Fibroblast of lung (primary cell): ENCODE data around the gene DEPDC5. TPM values are rescaled to one million over a fixed set of nuclear protein-coding genes. Genes with fewer than 3 reads are reported as not detected.

ENCODE experiments used
- DNase-seq, 2 donors: peaks; one replicate each; pipeline versions ENCODE4 v3.0.0 to v3.0.0-alpha.2; 2010; ENCODE audit warnings: low read depth in 2 of 2
- H2AFZ ChIP-seq: 2 replicates; pipeline ENCODE4 v1.5.1; 2012; ENCODE audit warnings: low read length, control low read depth, inconsistent platforms
- H3K27ac ChIP-seq: 2 replicates; pipeline ENCODE4 v1.5.1; 2011; ENCODE audit warnings: low read length, control low read depth; ENCODE audit not compliant: insufficient read depth
- H3K27me3 ChIP-seq: 2 replicates; pipeline ENCODE4 v1.5.1; 2011; ENCODE audit warnings: mild to moderate bottlenecking, low read length; ENCODE audit not compliant: control insufficient read depth, insufficient read depth
- H3K36me3 ChIP-seq: 2 replicates; pipeline ENCODE4 v1.5.1; 2011; ENCODE audit warnings: low read length; ENCODE audit not compliant: control insufficient read depth, insufficient read depth
- H3K4me1 ChIP-seq: 2 replicates; pipeline ENCODE4 v1.5.1; 2011; ENCODE audit warnings: low read length; ENCODE audit not compliant: control insufficient read depth, insufficient read depth; ENCODE audit errors: extremely low read depth
- H3K4me2 ChIP-seq: 2 replicates; pipeline ENCODE4 v1.5.1; 2011; ENCODE audit warnings: low read length, control low read depth; ENCODE audit not compliant: insufficient read depth; ENCODE audit errors: extremely low read depth
- H3K4me3 ChIP-seq, 4 experiments: fragments of 200-600 bp in 1 of 4; sonication (generic) in 1 of 4; replicated peaks in 1 of 4; 2 replicates each; pipeline ENCODE4 v1.5.1; 2011 to 2016; ENCODE audit warnings: low read length in 4 of 4, low read depth in 3 of 4, mild to moderate bottlenecking in 3 of 4, control low read depth in 2 of 4, inconsistent platforms in 1 of 4, mixed read lengths in 1 of 4; ENCODE audit not compliant: insufficient read depth in 1 of 4; ENCODE audit errors: control extremely low read depth in 1 of 4
- H3K79me2 ChIP-seq: 2 replicates; pipeline ENCODE4 v1.5.1; 2012; ENCODE audit warnings: mild to moderate bottlenecking, low read length, inconsistent platforms; ENCODE audit not compliant: control insufficient read depth, insufficient read depth
- H3K9ac ChIP-seq: 2 replicates; pipeline ENCODE4 v1.5.1; 2011; ENCODE audit warnings: mild to moderate bottlenecking, low read length, control low read depth; ENCODE audit not compliant: insufficient read depth
- H3K9me3 ChIP-seq: 2 replicates; pipeline ENCODE4 v1.5.1; 2012; ENCODE audit warnings: low read depth, low read length; ENCODE audit not compliant: control insufficient read depth, insufficient read depth
- H4K20me1 ChIP-seq: 2 replicates; pipeline ENCODE4 v1.5.1; 2011; ENCODE audit warnings: low read length; ENCODE audit not compliant: control insufficient read depth, insufficient read depth; ENCODE audit errors: extremely low read depth
- CTCF ChIP-seq, 2 donors: IDR thresholded peaks in 1 of 2; conservative IDR thresholded peaks in 1 of 2; 1 replicate in 1 of 2; 2 replicates in 1 of 2; pipeline ENCODE4 v1.5.1; 2011 to 2012; ENCODE audit warnings: low read length in 2 of 2, control low read depth in 1 of 2, inconsistent platforms in 1 of 2, low read depth in 1 of 2, mild to moderate bottlenecking in 1 of 2
- EZH2 ChIP-seq: IDR thresholded peaks from 2 replicates; pipeline ENCODE4 v1.5.1; 2012; ENCODE audit warnings: low read length, control low read depth, mild to moderate bottlenecking; ENCODE audit errors: missing control alignments
- polyA plus RNA-seq, 2 donors: library from polyadenylated mRNA; depleted of rRNA in 1 of 2; stranded (reverse) in 1 of 2; unstranded in 1 of 2; fragments of >200 nt; gene quantifications; 2 replicates each; pipeline ENCODE4 v1.2.1, GENCODE V29; 2011 to 2012; ENCODE audit warnings: missing spikeins in 1 of 2
- total RNA-seq: library from RNA; depleted of rRNA; stranded (reverse); fragments of >200 nt; gene quantifications from 2 replicates; pipeline ENCODE4 v1.2.1, GENCODE V29; 2014

Gene DEPDC5
- total and polyA plus RNA-seq, 2 donors (not counting 1 experiment from before 2014, with no cell fraction given): 10.4 to 10.7 TPM

GRCh38 chr22:31891366-31892079 is 137.7 kb downstream of the DEPDC5 start:
- Histone ChIP-seq H3K27ac (no peak overlapping the region), H4K20me1 (no peaks in the 10 kb centered on the region), H3K9me3 (no peaks in the 10 kb centered on the region), H2AFZ (no peak overlapping the region), H3K9ac (no peak overlapping the region), H3K27me3 (no peaks in the 10 kb centered on the region), H3K36me3 (no peaks in the 10 kb centered on the region), H3K4me1 (no peaks in the 10 kb centered on the region), H3K4me3 (no peak overlapping the region), H3K4me2 (no peak overlapping the region), H3K79me2 (no peaks in the 10 kb centered on the region)
- no peak for TF ChIP-seq CTCF (conservative IDR thresholded peaks at IDR 0.05 in 1 of 2, IDR thresholded peaks at IDR 0.05 in 1 of 2; ENCODE audit: low read depth in 1 of 2, low read length in 2 of 2)
- no peak for TF ChIP-seq EZH2
- peak in 1 of 2 donors; percentile 82 for DNase-seq

- Histone ChIP-seq H3K27me3 (no peaks in the 10 kb centered on the region), H3K9ac (no peak overlapping the region), H4K20me1 (no peaks in the 10 kb centered on the region), H3K36me3 (no peaks in the 10 kb centered on the region), H3K4me1 (no peaks in the 10 kb centered on the region), H3K9me3 (no peaks in the 10 kb centered on the region), H3K4me2 (no peak overlapping the region), H3K79me2 (no peaks in the 10 kb centered on the region), H3K27ac (no peak overlapping the region), H3K4me3 (no peak overlapping the region), H2AFZ (no peak overlapping the region)
- TF ChIP-seq CTCF (conservative IDR thresholded peaks at IDR 0.05 in 1 of 2, IDR thresholded peaks at IDR 0.05 in 1 of 2; ENCODE audit: low read depth in 1 of 2, low read length in 2 of 2) (no peak), EZH2 (no peak)
- no peak for DNase-seq
Observed at GRCh38 chr22:31892080-31892433, 138.2 kb downstream of the DEPDC5 start.

GRCh38 chr22:31893460-31893859 is 139.6 kb downstream of the DEPDC5 start:
- no peak overlapping the region for H3K9ac ChIP-seq
- no peak overlapping the region for H3K4me3 ChIP-seq
- no peaks in the 10 kb centered on the region for H3K36me3 ChIP-seq
- TF ChIP-seq CTCF (conservative IDR thresholded peaks at IDR 0.05 in 1 of 2, IDR thresholded peaks at IDR 0.05 in 1 of 2; ENCODE audit: low read depth in 1 of 2, low read length in 2 of 2): no peak
- no peaks in the 10 kb centered on the region for H3K9me3 ChIP-seq
- no peak overlapping the region for H2AFZ ChIP-seq
- no peaks in the 10 kb centered on the region for H4K20me1 ChIP-seq
- DNase-seq: no peak
- no peaks in the 10 kb centered on the region for H3K27me3 ChIP-seq
- no peaks in the 10 kb centered on the region for H3K79me2 ChIP-seq
- no peaks in the 10 kb centered on the region for H3K4me1 ChIP-seq
- no peak overlapping the region for H3K27ac ChIP-seq
- no peak overlapping the region for H3K4me2 ChIP-seq
